ENCODE results near the gene UBE2QL1.

The UBE2QL1 gene

GRCh38 chr5:6442333-6442732 lies 6.3 kb upstream of the UBE2QL1 start:
- H3K9me3 Mint-ChIP-seq = peaks cover 17% of the 10 kb centered on the region
- DNase-seq (no peak), ATAC-seq (no peak)
- H3K27me3 Mint-ChIP-seq = peaks cover 21% of the 10 kb centered on the region
- H3K4me3 Mint-ChIP-seq = no peak overlapping the region
- H3K27ac Mint-ChIP-seq = no peak overlapping the region
- no peaks in the 10 kb centered on the region for H3K4me1 Mint-ChIP-seq
- no peaks in the 10 kb centered on the region for H3K36me3 Mint-ChIP-seq (ENCODE audit: low read depth)

DNA sequence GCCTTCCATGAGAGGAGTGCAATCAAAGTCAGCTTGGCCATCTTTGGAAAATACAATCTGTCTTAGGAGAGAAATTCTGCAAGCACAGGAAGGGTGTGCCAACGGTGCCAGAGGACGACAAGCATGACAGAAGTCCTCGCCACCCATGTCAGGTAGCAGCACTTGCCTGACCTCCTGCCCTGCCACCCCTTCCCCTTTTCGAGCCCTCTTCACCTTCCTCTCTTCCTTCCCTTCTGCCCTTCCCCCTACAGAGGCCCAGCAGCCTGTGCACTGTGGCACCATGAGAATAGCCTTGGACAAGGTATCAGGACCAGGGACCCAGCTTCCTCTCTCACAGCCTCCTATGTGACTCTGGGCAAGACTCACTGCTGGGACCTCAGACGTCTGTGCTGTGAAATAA lies 5.3 kb upstream of the UBE2QL1 start:
- peaks cover 13% of the 10 kb centered on the region for H3K9me3 Mint-ChIP-seq
- no peak overlapping the region for H3K27ac Mint-ChIP-seq

GRCh38 chr5:6446042-6446441 lies 2.6 kb upstream of the UBE2QL1 start:
- peaks cover 31% of the 10 kb centered on the region for H3K27me3 Mint-ChIP-seq
- H3K4me1 Mint-ChIP-seq = peaks cover 11% of the 10 kb centered on the region

More for the DNA sequence above, 5.3 kb upstream of the UBE2QL1 start:
- Mint-ChIP-seq H3K36me3 (ENCODE audit: low read depth) (no peaks in the 10 kb centered on the region), H3K4me1 (no peaks in the 10 kb centered on the region), H3K27me3 (peaks cover 17% of the 10 kb centered on the region), H3K4me3 (no peak overlapping the region)
- no peak for ATAC-seq
- no peak for DNase-seq

GRCh38 chr5:6446626-6447309 lies 1.9 kb upstream of the UBE2QL1 start:
- no peak overlapping the region for H3K27ac Mint-ChIP-seq
- H3K4me1 Mint-ChIP-seq = peaks cover 11% of the 10 kb centered on the region
- H3K36me3 Mint-ChIP-seq (ENCODE audit: low read depth) = no peaks in the 10 kb centered on the region
- H3K4me3 Mint-ChIP-seq = no peak overlapping the region
- peaks cover 36% of the 10 kb centered on the region for H3K27me3 Mint-ChIP-seq
- DNase-seq (no peak), ATAC-seq (no peak)
- H3K9me3 Mint-ChIP-seq = peaks cover 6% of the 10 kb centered on the region

More at GRCh38 chr5:6446042-6446441, 2.6 kb upstream of the UBE2QL1 start:
- H3K36me3 Mint-ChIP-seq (ENCODE audit: low read depth) = no peaks in the 10 kb centered on the region
- H3K27ac Mint-ChIP-seq = no peak overlapping the region
- peaks cover 6% of the 10 kb centered on the region for H3K9me3 Mint-ChIP-seq
- no peak for ATAC-seq
- no peak for DNase-seq
- no peak overlapping the region for H3K4me3 Mint-ChIP-seq

DNA sequence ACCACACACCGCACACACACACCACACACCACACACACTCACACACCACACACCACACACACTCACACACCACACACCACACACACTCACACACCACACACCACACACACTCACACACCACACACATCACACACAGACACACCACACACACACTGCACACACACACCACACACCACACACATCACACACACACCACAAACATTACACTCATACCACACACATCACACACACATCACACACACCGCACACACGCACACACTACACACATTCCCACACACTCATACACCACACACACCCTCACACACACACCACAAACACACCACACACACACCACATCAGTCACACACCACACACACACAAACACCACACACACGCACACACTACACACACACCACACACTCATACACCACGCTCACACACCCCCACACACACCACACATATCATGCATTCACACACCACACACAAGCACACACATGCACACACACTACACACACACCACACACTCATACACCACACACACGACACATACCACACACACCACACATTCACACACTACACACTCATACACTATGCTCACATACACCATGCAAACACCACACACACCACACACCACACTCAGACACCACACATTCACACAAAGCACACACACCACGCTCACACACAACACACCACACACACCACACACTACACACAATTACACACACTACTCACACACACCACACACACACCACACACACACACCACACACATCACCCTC lies 1.1 kb upstream of the UBE2QL1 start:
- Mint-ChIP-seq H3K4me1 (peaks cover 11% of the 10 kb centered on the region), H3K9me3 (peaks cover 3% of the 10 kb centered on the region), H3K36me3 (ENCODE audit: low read depth) (no peaks in the 10 kb centered on the region), H3K27me3 (peaks cover 43% of the 10 kb centered on the region), H3K27ac (no peak overlapping the region), H3K4me3 (no peak overlapping the region)
- no peak for DNase-seq
- ATAC-seq = no peak

DNA sequence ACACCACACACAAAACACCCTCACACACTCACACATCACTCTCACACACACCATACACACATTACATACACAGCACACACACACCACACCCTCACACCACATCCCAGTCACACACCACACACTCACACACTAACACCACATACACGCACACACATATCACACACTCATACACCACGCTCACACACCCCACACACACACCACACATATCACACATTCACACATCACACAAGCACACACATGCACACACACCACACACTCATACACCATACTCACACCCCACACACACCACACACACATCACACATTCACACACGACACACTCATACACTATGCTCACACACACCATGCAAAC lies 543 bp upstream of the UBE2QL1 start:
- Mint-ChIP-seq H3K36me3 (ENCODE audit: low read depth) (no peaks in the 10 kb centered on the region), H3K27ac (no peak overlapping the region), H3K4me1 (peaks cover 11% of the 10 kb centered on the region), H3K4me3 (no peak overlapping the region), H3K9me3 (no peaks in the 10 kb centered on the region), H3K27me3 (peaks cover 48% of the 10 kb centered on the region)
- ATAC-seq (no peak), DNase-seq (no peak)

- Mint-ChIP-seq H3K4me3 (peak overlapping the region; percentile 60), H3K27me3 (peaks cover 55% of the 10 kb centered on the region), H3K4me1 (peaks cover 11% of the 10 kb centered on the region), H3K36me3 (ENCODE audit: low read depth) (no peaks in the 10 kb centered on the region), H3K9me3 (no peaks in the 10 kb centered on the region), H3K27ac (no peak overlapping the region)
- DNase-seq (no peak), ATAC-seq (no peak)
Measured at GRCh38 chr5:6449465-6450158, 953 bp downstream of the UBE2QL1 start.

- no peak for DNase-seq
- Mint-ChIP-seq H3K36me3 (ENCODE audit: low read depth) (no peaks in the 10 kb centered on the region), H3K27me3 (peaks cover 62% of the 10 kb centered on the region), H3K4me3 (no peak overlapping the region), H3K4me1 (peaks cover 11% of the 10 kb centered on the region), H3K27ac (no peak overlapping the region), H3K9me3 (no peaks in the 10 kb centered on the region)
- ATAC-seq = no peak
Measured at GRCh38 chr5:6450319-6450833, 1.7 kb downstream of the UBE2QL1 start.

- peaks cover 71% of the 10 kb centered on the region for H3K27me3 Mint-ChIP-seq
Measured at GRCh38 chr5:6452622-6453504, 4.2 kb downstream of the UBE2QL1 start.

DNA sequence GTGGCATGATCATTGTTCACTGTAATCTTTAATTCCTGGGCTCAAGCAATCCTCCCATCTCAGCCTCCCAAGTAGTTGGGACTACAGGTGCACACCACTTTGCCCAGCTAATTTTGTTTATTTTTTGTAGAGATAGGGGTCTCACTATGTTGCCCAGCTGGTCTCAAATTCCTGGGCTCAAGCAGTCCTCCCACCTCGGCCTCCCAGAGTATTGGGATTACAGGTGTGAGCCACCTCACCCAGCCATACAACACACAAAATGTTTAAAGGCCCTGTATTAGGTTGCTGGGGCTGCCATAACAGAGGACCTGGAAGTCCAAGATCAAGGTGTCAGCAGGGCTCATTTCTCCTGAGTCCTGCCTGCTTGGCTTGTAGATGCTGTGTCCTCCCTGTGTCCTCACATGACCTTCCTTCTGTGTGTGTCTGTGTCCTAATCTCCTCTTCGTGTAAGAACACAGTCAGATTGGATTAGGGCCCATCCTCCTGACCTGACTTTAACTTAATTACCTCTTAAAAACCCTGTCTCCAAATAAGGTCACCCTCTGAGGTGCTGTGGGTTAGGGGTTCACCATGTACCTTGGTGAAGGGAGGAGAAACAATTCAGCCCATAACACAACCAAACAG lies 5.4 kb downstream of the UBE2QL1 start:
- H3K4me1 Mint-ChIP-seq = peaks cover 8% of the 10 kb centered on the region
- H3K27me3 Mint-ChIP-seq = peaks cover 68% of the 10 kb centered on the region
- DNase-seq (no peak), ATAC-seq (no peak)
- H3K36me3 Mint-ChIP-seq (ENCODE audit: low read depth) = no peaks in the 10 kb centered on the region
- H3K4me3 Mint-ChIP-seq = no peak overlapping the region
- H3K27ac Mint-ChIP-seq = no peak overlapping the region
- H3K9me3 Mint-ChIP-seq = no peaks in the 10 kb centered on the region

More at GRCh38 chr5:6452622-6453504, 4.2 kb downstream of the UBE2QL1 start:
- DNase-seq (no peak), ATAC-seq (no peak)
- H3K4me1 Mint-ChIP-seq = peaks cover 11% of the 10 kb centered on the region
- H3K9me3 Mint-ChIP-seq = no peaks in the 10 kb centered on the region
- no peaks in the 10 kb centered on the region for H3K36me3 Mint-ChIP-seq (ENCODE audit: low read depth)
- H3K4me3 Mint-ChIP-seq = no peak overlapping the region
- no peak overlapping the region for H3K27ac Mint-ChIP-seq

DNA sequence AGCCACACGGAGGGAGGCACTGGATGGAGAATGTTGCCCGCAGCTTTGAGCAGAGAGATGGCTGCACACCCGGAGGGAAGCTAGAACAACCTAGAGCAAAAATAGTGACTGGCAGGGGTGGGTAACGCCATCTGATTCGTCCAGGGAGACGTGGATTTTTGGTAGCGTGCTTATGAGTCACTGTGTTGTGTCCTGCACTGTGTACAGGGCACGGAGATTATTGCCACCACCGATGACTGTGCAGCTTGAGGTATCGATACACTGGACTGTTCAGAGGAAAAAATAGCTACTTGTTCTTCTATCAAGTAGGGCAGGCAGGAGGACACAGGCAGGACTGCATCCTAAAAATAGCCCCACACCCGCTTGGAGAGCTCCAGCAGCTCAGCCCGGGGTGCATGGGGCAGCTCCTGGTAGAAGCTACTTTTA lies 6.0 kb downstream of the UBE2QL1 start:
- peaks cover 4% of the 10 kb centered on the region for H3K4me1 Mint-ChIP-seq
- ATAC-seq (no peak), DNase-seq (no peak)
- H3K27me3 Mint-ChIP-seq = peaks cover 63% of the 10 kb centered on the region
- H3K9me3 Mint-ChIP-seq = no peaks in the 10 kb centered on the region
- no peaks in the 10 kb centered on the region for H3K36me3 Mint-ChIP-seq (ENCODE audit: low read depth)
- no peak overlapping the region for H3K4me3 Mint-ChIP-seq
- H3K27ac Mint-ChIP-seq = no peak overlapping the region

- Mint-ChIP-seq H3K36me3 (ENCODE audit: low read depth) (no peaks in the 10 kb centered on the region), H3K4me1 (no peaks in the 10 kb centered on the region), H3K4me3 (no peak overlapping the region), H3K27me3 (peaks cover 56% of the 10 kb centered on the region), H3K9me3 (no peaks in the 10 kb centered on the region), H3K27ac (no peak overlapping the region)
- ATAC-seq = no peak
- no peak for DNase-seq
Measured at GRCh38 chr5:6455571-6456200, 7.0 kb downstream of the UBE2QL1 start.

GRCh38 chr5:6456766-6457370 lies 8.2 kb downstream of the UBE2QL1 start:
- Mint-ChIP-seq H3K4me3 (no peak overlapping the region), H3K27ac (no peak overlapping the region), H3K9me3 (no peaks in the 10 kb centered on the region), H3K36me3 (ENCODE audit: low read depth) (no peaks in the 10 kb centered on the region), H3K4me1 (no peaks in the 10 kb centered on the region), H3K27me3 (peaks cover 45% of the 10 kb centered on the region)
- DNase-seq (no peak), ATAC-seq (no peak)
